Stimulated activated CD4-positive, alpha-beta T cell treated with anti-CD3 and anti-CD28 coated beads, Interleukin-2, amount 100 ng/mL, for 24 hours (primary cell): Measurements from ENCODE around the gene GTF3C6.
"Not testable (repeated sequence)": the region's sequence is repeated elsewhere in the genome, so short reads cannot be mapped to it uniquely, and the experiment has no call there.

ENCODE experiments used
- DNase-seq, 2 donors: peaks; one replicate each; pipeline ENCODE4 v3.0.0-alpha.2; 2020

GTF3C6 gene, protein sequence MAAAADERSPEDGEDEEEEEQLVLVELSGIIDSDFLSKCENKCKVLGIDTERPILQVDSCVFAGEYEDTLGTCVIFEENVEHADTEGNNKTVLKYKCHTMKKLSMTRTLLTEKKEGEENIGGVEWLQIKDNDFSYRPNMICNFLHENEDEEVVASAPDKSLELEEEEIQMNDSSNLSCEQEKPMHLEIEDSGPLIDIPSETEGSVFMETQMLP

DNA sequence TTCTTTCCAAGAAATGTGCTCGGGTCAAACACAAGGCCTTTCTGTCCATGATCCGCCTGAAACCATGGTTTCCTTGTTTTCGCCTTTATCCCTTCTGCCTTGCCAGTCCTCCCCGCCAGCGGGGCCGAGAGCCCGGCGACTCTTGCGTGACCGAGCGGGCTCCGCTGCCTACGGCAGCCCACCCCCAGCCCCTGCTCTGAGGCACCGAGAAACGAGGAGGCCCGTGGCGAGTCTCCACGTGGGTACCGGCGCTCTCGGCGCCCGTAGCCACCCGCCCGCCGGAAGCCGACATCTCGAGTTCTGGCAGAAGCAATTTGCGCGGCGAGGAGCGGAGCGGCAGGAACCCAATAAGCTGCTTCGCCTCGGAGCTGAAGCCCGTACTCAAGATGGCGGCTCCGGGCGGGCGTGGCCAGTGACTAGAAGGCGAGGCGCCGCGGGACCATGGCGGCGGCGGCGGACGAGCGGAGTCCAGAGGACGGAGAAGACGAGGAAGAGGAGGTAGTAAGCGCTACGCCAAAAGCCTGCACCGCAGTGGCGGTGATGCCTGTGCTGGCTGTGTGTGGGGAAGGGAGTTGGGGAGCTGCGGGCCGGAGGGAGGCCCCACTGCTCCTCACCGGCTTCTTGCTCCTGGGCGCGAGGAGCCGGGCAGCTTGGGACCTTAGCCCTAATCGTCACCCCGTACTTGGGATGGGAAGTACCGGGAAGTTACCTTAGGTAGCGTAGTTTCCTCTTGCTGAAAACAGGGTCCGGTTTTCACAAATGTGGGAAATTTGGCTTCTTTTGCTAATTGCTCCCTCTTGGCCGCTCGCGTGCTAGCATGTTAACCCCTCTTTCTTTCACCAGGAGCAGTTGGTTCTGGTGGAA is at the start of gene GTF3C6:
Gene GTF3C6 (plus strand): TSS at position 378 of the 864 bp plus-strand sequence. CDS start 64 bp downstream, at position 442.
- DNase-seq, result peak; percentile 92 to 93

DNA sequence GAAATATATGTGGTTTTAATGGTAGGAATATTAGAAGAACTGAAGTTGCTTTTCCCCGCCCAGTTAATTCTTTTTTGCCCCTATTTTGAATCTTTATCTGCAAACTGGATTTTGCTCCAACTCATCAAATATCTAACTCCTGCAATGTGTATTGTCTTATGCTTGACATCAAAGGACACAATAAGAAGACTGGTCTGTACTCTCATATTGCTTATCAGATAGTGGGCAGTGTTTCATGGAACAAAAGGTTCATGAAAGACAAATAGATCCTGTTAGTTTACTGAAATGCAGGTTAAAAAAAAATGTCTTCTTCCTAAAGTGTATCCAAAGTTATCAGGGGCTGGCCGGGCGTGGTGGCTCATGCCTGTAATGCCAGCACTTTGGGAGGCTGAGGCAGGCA is 27.7 kb upstream of the GTF3C6 start:
- no peak for DNase-seq

DNA sequence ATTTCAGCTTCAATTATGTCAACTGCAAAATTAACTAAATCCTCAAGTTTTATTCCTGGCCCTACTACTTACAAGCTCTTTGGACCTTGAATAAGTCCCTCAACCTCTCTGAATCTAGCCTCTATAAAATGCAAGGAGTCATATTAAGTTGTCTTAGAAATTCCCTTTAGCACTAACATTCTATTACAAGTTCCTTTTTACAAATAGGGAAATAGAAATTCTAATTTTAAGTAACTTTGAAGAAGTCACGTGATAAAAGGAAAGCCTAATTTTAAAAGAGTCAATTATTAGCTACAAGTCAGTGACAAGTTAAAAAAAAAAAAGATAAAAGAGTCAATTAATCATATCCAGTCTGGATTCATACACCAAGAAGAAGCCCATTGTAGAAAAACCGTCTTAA is 24.6 kb upstream of the GTF3C6 start:
- DNase-seq, result no peak

DNA sequence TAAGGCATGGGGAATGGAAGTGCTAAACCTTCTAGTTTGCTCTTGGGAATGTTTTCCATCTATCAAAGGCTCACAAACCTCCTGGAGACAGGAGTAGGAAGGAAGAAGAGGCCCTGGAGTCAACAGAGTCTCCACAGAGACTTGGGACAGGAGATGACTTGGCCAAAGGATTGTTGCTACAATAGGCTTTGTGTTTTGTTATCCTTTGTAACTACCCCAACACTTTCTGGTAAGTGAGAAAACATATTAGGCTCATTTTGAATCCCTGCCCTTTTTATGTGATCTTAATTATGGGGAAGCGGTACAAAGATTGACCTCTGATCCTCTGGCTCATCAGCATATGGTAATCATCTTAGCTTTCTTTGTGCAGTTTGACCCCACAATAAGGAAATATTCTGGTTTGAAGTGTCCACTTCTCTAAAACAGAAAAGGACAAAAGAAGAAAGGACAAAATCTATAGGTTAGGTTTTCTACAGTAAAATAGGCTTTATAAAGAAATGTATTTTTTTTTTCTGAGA is 24.1 kb upstream of the GTF3C6 start:
- no peak for DNase-seq

DNA sequence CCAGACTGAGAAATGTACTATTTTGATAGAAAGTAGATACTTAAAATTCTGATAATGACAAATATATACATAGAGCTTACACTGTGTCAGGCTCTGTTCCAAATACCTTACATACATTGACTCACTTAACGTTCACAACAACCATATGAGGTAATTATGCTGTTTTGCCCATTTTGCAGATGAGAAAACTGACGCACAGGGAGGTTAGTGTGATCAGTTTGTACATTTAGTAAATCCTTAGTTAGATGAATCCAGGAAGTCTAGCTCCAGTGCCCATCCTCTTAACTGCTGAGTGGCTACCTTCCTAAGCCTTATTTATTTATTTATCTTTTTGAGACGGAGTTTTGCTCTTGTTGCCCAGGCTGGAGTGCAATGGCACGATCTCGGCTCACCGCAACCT is 23.3 kb upstream of the GTF3C6 start:
- no peak for DNase-seq

DNA sequence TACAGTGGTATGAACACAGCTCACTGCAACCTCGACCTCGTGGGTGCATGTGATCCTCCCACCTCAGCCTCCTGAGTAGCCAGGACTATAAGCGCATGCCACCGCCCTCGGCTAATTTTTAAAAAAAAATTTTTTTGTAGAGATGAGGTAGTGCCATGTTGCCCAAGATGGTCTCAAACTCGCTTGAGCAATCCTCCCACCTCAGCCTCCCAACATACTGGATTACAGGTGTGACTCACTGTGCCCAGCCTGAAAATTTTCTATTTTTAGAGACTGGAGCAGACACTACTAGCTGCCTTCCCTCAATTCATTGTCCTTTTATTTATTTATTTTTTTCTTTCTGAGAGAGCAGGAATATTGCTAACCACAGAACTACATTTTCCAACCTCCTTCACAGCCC is 20.3 kb upstream of the GTF3C6 start:
- no peak for DNase-seq

DNA sequence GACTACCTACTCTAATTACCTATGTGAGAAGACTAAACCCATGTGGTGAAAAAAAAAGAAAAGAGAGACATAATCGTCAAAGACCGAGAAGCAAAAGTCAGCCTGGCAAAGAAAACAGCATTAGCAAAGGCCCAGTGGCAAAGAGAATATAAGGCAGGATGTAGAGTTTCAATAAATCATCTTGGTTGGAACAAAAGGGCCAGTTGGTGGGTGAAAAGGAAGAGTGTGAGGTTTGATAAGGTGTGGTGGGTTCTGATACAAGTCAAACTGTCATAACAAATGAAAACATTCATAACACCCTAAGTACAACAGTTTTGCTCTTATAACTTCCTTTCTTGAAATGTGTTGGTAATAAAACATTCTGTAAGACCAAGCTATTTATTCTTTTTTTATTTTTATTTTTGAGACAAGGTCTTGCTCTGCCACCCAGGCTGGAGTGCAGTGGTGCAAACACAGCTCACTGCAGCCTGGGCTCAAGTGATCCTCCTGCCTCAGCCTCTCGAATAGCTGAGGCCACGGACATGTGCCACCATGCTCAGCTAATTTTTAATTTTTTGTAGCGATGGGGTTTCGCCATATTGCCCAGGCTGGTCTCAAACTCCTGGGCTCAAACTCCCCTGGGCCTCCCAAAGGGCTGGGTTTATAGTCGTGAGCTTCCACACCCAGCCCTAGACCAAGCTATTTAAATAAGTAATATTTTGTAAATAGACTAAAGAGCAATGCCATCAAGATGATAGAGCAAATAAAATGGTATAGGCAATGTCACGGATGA is 18.9 kb upstream of the GTF3C6 start:
- no peak for DNase-seq

DNA sequence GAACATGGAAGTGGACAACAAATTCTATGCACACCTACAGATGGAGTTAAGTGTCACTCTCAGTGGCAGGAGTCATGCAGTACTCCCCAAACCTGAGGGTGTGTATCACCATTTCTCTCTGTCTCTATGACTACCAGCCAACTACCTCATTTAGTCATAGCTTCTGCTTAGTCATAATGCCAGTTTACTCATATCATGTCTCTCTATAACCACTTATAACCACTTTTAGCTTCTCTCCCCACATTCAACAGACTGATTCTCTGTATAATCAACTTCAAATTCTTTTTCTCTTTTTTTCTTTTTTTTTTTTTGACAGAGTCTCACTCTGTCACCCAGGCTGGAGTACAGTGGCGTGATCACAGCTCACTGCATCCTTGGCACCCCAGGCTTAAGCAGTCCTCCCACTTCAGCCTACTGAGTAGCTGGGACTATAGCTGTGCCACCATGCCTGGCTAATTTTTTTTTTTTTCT is 13.8 kb upstream of the GTF3C6 start:
- peak; percentile 46 to 47 for DNase-seq

DNA sequence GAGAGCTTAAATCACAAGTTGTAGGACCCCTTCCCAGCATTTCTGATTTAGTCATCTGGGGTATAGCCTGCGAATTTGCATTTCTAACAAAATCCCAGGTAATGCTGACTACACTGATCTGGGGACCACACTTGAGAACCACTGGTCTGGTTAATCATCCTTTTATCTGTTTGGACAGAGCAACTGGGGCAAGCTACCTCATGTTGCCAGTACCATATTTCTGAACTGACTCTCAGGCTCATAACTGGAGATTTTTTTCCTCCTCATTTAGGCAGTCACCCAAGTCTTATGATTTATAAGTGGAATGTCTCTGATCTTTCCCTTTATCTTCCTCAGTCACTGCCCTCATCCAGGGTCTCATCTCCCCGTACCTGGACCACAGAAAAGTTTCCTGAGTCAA is 12.0 kb upstream of the GTF3C6 start:
- no peak for DNase-seq

DNA sequence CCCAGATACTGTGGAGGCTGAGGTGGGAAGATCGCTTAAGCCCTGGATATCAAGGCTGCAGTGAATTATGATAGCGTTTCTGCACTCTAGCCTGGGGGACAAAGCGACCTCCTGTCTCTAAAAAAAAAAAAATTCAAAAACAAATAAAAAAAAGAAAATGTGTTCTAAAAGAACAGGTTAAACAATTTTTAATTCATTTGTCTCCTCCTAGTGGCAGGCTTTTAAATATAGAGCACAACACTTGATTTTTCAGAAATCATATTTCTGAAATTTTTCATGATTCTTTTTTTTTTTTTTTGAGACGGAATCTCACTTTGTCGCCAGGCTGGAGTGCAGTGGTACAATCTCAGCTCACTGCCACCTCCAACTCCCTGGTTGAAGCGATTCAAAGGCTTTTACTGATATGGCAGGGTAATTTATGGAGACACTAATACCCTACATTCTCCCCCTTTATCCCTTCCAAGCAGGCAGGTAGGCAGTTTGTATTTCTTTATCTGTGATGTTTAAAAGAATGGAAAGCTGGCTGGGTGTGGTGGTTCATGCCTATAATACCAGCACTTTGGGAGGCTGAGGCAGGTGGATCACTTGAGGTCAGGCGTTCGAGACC is 8.7 kb upstream of the GTF3C6 start:
- no peak for DNase-seq

DNA sequence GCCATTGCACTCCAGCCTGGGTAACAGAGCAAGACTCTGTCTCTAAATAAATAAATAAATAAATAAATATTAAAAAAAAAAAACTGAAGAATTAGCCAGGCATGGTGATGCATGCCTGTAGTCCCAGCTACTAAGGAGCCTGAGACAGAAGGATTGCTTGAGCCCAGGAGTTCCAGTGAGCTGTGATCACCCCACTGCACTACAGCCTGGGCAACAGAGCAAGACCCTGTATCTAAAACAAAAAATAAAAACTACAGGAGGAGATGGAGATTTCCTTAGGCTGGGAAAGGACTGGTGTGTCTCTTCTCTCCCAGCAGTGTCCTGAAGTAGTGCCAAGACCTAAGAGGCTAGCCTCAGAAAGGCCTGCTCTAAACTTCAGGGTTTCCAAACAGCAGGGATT is 8.1 kb upstream of the GTF3C6 start:
- DNase-seq, result no peak

DNA sequence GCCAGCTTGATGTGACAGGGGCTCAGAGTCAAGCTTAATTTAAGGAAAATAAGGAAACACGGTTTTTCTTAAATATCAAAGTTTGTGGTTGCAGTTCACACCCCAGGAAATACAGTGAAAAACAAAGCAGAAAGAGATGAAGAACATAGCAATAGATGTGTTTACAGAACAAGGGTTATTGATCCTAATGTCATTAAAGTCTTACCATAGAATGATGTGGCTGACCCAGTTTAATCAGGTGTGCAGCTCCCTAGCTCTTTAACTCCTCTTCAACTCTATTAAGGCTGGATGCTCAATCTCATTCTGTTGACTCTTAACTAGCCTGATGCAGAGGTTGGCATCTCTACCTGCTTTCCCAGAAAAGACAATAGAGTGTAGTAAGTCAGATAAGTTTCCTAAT is 7.5 kb upstream of the GTF3C6 start:
- DNase-seq, result no peak

DNA sequence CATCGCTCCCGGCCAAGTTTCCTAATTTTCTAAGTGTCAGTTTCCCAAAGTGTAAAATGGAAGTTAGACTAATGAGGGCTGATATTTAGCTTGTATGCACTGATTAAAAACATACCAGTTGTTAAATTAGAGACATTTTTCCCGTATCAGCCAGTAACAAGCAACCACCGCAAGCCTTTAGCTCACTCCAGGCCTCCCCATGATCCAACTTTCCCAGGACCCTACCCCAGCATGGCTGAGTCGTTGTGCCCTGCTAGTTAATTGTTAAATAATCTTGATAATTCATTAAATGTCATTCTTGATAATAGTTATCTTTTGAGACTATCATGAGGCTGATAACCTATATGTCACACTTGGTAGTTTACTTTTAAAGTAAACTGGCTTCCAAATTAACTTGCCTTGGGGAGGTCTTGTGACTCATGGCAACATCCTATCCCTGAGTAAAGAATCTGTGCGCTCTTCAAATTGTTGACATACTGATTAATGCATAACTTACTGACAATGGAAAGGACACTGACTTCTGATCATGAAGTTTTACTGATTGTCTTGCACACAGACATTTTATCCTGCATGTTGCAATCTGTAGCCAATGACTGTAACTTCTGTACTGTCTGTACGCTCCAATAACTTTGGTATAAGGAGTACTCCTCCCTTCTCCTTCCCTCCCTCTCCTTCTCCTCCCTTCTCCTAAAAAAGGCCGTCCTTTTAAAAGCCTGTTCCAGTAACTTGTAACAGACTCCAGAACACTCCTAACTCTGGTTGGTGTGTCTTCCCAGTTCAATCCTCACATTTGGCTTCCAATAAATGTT is 6.3 kb upstream of the GTF3C6 start:
- DNase-seq, result no peak

DNA sequence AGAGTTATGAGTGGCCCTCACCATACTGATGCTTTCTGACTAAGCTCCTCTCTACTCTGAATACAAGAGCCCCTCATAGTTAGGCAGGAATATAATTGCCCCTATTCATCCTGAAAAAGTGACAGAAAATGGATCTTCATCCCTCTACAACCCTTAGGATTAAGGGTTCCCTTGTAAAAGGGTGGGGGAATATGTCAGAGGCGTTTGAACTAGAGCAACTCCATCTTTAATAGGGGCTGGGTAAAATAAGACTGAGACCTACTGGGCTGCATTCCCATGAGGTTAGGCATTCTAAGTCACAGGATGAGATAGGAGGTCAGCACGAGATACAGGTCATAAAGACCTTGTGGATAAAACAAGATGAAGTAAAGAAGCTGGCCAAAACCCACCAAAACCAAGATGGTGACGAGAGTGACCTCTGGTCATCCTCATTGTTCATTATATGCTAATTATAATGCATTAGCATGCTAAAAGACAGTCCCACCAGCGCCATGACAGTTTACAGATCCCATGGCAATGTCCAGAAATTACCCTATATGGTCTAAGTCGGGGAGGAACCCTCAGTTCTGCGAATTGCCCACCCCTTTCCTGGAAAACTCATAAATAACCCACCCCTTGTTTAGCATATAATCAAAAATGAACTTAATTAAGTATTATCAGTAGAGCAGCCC is 4.7 kb upstream of the GTF3C6 start:
- no peak for DNase-seq

DNA sequence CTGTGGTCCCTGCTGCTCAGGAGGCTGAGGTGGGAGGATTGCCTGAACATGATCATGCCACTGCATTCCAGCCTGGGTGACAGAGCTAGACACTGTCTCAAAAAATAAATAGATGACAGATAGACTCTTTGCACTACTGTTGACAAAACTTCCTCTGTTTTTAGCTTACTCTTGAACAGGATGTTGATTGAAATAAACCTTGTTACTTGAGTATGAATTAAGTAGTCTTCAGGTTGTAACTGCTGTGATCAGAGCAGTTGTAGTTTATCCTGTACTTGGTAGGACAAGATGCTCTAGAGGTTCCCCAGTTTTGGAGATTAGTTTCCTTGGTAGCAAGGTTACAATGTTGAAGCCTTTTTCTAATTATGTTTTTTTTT is 1.5 kb downstream of the GTF3C6 start:
- DNase-seq, result no peak

DNA sequence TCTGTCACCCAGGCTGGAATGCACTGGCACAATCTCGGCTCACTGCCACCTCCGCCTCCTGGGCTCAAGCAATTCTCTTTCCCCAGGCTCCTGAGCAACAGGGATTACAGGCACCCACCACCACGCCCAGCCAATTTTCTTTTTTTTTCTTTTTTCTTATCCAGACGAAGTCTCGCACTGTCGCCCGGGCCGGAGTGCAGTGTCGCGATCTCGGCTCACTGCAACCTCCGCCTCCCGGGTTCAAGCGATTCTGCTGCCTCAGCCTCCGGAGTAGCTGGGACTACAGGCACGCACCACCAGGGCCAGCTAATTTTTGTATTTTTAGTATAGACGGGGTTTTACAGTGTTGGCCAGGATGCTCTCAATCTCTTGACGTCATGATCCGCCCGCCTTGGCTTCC is 4.1 kb downstream of the GTF3C6 start:
- not testable (repeated sequence) for DNase-seq

DNA sequence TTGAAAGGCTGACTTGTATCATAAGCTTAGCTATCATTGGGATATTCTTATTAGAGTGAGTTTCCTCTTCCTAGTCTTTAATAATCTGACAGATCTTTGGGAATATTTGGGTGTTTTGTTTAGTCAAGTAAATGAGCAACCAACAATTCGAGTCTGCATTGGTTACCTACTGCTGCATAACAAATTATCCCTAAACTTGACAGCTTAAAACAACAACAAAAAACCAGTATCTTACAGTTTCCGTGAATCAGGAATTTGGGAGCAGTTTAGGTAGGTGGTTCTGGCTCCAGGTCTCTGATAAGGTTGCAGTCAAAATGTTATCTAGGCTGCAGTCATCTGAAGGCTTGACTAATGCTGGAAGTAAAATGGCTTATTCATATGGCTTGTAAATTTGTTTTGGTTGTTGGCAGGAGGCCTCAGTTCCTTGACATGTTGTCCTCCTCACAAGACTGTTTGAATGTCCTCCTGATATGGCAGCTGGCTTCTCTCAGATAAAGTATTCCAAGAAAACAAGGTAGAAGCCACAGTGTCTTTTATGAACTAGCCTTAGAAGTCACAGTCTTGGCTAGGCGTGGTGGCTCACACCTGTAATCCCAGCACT is 7.2 kb downstream of the GTF3C6 start:
- no peak for DNase-seq

DNA sequence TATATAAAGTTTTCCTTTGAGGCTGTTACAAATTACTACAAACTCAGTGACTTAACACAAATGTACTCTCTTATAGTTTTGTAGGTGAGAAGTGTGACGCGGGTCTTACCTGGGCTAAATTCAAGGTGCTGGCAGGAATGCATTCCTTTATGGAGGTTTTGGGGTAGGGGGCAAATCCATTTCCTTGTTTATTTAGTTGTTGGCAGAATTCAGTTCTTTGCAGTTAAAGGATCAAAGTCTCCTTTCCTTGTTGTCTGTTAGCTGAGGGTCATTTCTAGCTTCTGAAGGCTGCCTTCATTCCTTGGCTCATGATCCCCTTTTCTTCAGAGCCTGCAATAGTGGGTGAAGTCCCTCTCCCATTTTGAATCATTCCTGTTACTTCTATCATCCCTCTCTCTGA is 10.2 kb downstream of the GTF3C6 start:
- not testable (repeated sequence) for DNase-seq

DNA sequence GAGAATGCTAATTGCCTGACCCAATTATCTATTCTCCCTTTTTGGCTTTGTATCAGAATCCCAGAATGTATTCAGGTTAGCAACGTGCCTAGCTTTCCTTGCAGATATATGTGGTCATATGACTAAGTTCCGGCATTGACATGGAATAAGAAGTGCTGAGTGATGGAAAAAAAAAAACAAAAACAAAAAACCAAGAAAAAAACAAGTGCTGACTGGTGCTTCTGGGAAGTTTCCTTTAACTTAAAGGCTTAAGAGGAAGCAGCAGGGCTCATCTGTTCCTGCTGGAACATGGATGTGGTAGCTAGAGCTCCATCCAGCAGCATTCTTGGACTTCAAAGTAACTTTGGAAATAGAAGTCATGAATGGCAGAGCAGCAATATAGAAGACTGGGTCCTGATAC is 13.0 kb downstream of the GTF3C6 start:
- no peak for DNase-seq

DNA sequence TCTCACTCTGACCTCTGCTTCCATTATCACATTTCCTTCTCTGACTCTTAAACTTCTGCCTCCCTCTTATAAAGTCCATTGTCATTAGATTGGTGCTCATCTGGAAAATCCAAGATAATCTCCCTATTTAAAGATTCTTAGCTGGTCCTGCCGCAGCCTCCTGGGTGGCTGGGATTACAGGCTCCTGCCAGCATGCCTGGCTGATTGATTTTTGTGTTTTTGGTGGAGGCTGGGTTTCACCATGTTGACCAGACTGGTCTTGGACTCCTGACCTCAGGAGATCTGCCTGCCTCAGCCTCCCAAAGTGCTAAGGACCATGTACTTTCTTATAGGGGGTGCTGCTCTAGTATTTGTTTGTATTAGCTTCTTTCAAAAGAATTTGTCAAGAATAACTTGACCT is 18.1 kb downstream of the GTF3C6 start:
- DNase-seq, result no peak

DNA sequence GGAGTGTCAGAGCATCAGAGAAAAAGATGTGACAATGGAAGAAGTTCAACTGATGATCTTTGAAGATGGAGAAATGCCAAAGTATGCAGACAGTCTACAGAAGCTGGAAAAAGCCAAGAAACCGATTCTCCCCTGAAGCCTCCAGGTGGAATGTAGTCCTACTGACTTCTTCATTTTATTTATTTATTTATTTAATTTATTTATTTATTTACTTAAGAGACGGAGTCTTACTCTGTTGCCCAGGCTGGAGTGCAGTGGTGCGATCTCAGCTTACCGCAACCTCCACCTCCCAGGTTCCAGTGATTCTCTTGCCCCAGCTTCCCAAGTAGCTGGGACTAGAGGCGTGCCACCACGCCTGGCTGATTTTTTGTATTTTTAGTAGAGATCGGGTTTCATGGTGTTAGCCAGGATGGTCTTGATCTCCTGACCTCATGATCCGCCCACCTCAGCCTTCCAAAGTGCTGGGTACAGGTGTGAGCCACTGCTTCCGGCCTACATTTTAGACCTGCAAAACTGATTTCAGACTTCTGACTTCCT is 21.1 kb downstream of the GTF3C6 start:
- DNase-seq, result no peak
